MCF 10A (cell line): Measurements from ENCODE around the gene PICALM. TPM values are rescaled to one million over a fixed set of nuclear protein-coding genes. Genes with fewer than 3 reads are reported as not detected.
A peak's percentile ranks its signal among the peaks of the same experiment; 100 is the strongest.

Source experiments
- BruUV-seq: library from RNA; stranded (reverse); fragments of 400-500 nt; replicated peaks from 2 replicates; lab custom pipeline; 2021; lab: Mats Ljungman, UMichigan
- CTCF ChIA-PET: fragments of 300-600 bp; sonication (Branson Sonifier 250); formaldehyde crosslinking; extraction: SDS; loops from one replicate; lab custom pipeline; 2021; ENCODE audit warnings: antibody characterized with exemption, inconsistent platforms; lab: Yijun Ruan, JAX
- POLR2A ChIA-PET: fragments of 300-600, 350-650 bp; sonication (Branson Sonifier 250); formaldehyde crosslinking; extraction: SDS; loops from one replicate; lab custom pipeline; 2020; ENCODE audit warnings: antibody characterized with exemption, inconsistent platforms; lab: Yijun Ruan, JAX
- DNase-seq: peaks from one replicate; pipeline ENCODE4 v3.0.0-alpha.2; 2018; ENCODE audit not compliant: unreplicated experiment
- H3K27ac Mint-ChIP-seq: one replicate; pipeline ENCODE4 v1.8.0; 2022; ENCODE audit warnings: mild to moderate bottlenecking, low read depth, mixed read lengths; ENCODE audit not compliant: unreplicated experiment
- H3K27me3 Mint-ChIP-seq: one replicate; pipeline ENCODE4 v1.8.0; 2022; ENCODE audit warnings: mixed read lengths; ENCODE audit not compliant: insufficient read depth, unreplicated experiment
- H3K36me3 Mint-ChIP-seq: one replicate; pipeline ENCODE4 v1.8.0; 2022; ENCODE audit warnings: mild to moderate bottlenecking, moderate library complexity, mixed read lengths; ENCODE audit not compliant: insufficient read depth, unreplicated experiment
- H3K4me1 Mint-ChIP-seq: one replicate; pipeline ENCODE4 v1.8.0; 2022; ENCODE audit warnings: mixed read lengths; ENCODE audit not compliant: insufficient read depth, unreplicated experiment
- H3K4me3 Mint-ChIP-seq: one replicate; pipeline ENCODE4 v1.8.0; 2022; ENCODE audit warnings: mild to moderate bottlenecking, moderate library complexity, mixed read lengths; ENCODE audit not compliant: unreplicated experiment
- H3K9me3 Mint-ChIP-seq: one replicate; pipeline ENCODE4 v1.8.0; 2022; ENCODE audit warnings: mixed read lengths; ENCODE audit not compliant: unreplicated experiment
- intact Hi-C: fragments of 100-400 bp; cut with micrococcal nuclease; formaldehyde crosslinking; loops from 2 replicates; pipeline ENCODE4 v1.14.1; 2022
- total RNA-seq: library from RNA; stranded (reverse); gene quantifications from 2 replicates; pipeline ENCODE4 v1.2.3, GENCODE V29; 2022
- TF ChIP-seq, protein P1 (sequence below): fragments of 200-600 bp; IDR thresholded peaks from one replicate; pipeline ENCODE4 v1.8.0; 2022; ENCODE audit warnings: antibody characterized with exemption, mild to moderate bottlenecking; ENCODE audit not compliant: unreplicated experiment

The PICALM gene
- total RNA-seq, 1 experiment from 2014 or later, result 137 TPM

DNA sequence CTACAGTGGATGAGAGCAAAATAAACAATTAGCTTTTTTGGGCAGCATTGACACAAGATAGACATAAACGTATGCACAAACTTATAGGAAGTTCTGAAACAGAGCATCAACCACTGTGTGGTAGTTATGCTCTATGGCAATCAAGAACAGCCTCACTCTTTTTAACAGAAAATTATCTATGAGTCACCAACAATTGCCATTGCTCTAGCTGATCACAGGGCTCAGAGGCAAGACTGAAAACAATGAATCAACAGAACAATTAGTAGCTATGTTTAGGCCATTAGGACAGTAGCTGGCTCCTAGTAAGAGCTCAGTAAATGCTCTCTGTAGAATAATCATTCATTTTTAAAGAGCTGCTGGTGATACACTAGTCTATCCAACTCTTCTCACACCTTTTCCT is 34.9 kb upstream of the PICALM start:
- CTCF ChIA-PET, result interaction anchor here (0.6 to 1.7 kb wide), 8 partner anchors 9 to 1318 kb away, joined by 3 to 6 read pairs (median 3); no protein-coding TSS in a partner anchor
- H3K36me3 Mint-ChIP-seq, result no peaks in the 10 kb centered on the region
- no peak overlapping the region for H3K27ac Mint-ChIP-seq
- no peaks in the 10 kb centered on the region for H3K27me3 Mint-ChIP-seq
- POLR2A ChIA-PET, result interaction anchor here (0.7 to 1.0 kb wide), 3 partner anchors 12 to 34 kb away, joined by 3 to 4 read pairs (median 3); no protein-coding TSS in a partner anchor
- no peak overlapping the region for H3K4me3 Mint-ChIP-seq
- BruUV-seq, result no TSS peak
- TF ChIP-seq, protein P1, sequence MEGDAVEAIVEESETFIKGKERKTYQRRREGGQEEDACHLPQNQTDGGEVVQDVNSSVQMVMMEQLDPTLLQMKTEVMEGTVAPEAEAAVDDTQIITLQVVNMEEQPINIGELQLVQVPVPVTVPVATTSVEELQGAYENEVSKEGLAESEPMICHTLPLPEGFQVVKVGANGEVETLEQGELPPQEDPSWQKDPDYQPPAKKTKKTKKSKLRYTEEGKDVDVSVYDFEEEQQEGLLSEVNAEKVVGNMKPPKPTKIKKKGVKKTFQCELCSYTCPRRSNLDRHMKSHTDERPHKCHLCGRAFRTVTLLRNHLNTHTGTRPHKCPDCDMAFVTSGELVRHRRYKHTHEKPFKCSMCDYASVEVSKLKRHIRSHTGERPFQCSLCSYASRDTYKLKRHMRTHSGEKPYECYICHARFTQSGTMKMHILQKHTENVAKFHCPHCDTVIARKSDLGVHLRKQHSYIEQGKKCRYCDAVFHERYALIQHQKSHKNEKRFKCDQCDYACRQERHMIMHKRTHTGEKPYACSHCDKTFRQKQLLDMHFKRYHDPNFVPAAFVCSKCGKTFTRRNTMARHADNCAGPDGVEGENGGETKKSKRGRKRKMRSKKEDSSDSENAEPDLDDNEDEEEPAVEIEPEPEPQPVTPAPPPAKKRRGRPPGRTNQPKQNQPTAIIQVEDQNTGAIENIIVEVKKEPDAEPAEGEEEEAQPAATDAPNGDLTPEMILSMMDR, result no peak
- peaks cover 11% of the 10 kb centered on the region for H3K4me1 Mint-ChIP-seq
- DNase-seq, result no peak
- intact Hi-C loops, result no loop called here
- H3K9me3 Mint-ChIP-seq, result no peaks in the 10 kb centered on the region

DNA sequence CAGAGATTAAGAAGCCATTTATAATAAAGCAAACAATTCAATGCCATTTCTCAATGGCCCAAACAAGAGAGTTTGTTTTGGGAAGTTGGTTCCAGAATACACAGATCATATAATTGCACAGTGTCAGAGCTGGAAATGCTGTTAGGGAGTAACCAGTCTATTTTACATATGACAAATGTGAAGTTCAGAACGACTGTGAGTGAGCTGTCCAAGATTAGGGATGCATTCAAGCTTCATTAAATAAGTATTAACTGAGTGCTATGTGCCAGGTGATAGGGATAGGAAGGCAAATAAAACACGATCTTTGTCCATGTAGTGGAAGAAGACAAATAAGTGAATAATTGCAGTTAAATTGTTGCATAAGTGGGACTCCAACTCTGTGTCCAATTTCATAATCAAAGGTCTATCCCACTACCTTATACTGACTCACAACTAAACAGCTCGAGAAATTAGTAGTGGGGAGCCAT is 33.1 kb upstream of the PICALM start:
- H3K36me3 Mint-ChIP-seq, result no peaks in the 10 kb centered on the region
- TF ChIP-seq, protein P1, result no peak
- ChIA-PET CTCF (interaction anchor here (0.6 to 1.4 kb wide), 6 partner anchors 14 to 71 kb away, joined by 3 to 4 read pairs (median 3); no protein-coding TSS in a partner anchor), POLR2A (interaction anchor here (0.5 to 0.7 kb wide), 2 partner anchors 13 to 35 kb away, joined by 4 read pairs; no protein-coding TSS in a partner anchor)
- peaks cover 11% of the 10 kb centered on the region for H3K4me1 Mint-ChIP-seq
- H3K9me3 Mint-ChIP-seq, result no peaks in the 10 kb centered on the region
- H3K27ac Mint-ChIP-seq, result peak overlapping the region; percentile 2
- H3K4me3 Mint-ChIP-seq, result no peak overlapping the region
- H3K27me3 Mint-ChIP-seq, result no peaks in the 10 kb centered on the region
- intact Hi-C loops, result no loop called here
- BruUV-seq, result no TSS peak
- DNase-seq, result peak; percentile 38

DNA sequence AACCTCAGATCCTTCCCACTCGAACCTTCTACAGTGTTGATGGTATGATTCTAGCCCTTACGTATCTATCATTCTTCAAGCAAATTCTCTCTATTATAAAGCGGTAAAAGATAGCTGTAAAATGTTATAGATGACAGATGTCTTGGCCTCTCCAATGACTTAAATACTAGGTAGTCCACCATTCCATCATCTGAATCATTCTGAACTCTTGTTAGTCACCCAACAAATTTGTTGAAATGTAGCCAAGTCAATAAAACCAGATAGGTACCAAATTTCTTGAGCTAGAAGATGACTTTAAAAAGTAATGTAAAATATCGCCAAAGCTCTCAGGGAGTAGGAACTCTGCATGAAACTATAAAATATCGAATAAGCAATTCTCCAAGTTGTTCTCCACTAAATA is 32.6 kb upstream of the PICALM start:
- POLR2A ChIA-PET, result interaction anchor here (0.5 to 0.7 kb wide), 2 partner anchors 13 to 34 kb away, joined by 4 read pairs; no protein-coding TSS in a partner anchor
- peak; percentile 40 for DNase-seq
- peaks cover 11% of the 10 kb centered on the region for H3K4me1 Mint-ChIP-seq
- CTCF ChIA-PET, result interaction anchor here (0.6 to 1.4 kb wide), 6 partner anchors 14 to 72 kb away, joined by 3 to 4 read pairs (median 3); no protein-coding TSS in a partner anchor
- intact Hi-C loops, result no loop called here
- peak overlapping the region; percentile 2 for H3K27ac Mint-ChIP-seq
- no peaks in the 10 kb centered on the region for H3K9me3 Mint-ChIP-seq
- no peaks in the 10 kb centered on the region for H3K27me3 Mint-ChIP-seq
- H3K36me3 Mint-ChIP-seq, result no peaks in the 10 kb centered on the region
- TF ChIP-seq, protein P1, result no peak
- BruUV-seq, result no TSS peak
- no peak overlapping the region for H3K4me3 Mint-ChIP-seq

DNA sequence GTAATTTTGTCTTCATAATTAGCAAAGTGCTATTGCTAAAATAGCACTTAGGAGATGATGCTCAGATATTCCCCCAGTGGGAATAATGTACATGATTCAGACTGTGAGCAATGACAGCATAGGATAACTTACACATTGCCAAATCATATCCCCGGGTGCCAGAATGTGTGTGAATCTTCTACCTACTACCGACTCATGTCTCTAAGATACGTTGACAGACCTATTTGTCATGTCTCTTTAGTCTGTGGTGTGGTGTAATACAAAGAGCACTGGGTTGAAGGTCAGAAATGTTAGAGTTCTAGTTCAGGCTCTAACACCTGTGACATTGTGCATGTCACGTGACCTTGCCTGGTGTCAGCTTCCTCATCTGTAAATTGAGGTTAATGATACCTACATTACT is 31.0 kb upstream of the PICALM start:
- Mint-ChIP-seq H3K4me3 (no peak overlapping the region), H3K27ac (no peak overlapping the region), H3K36me3 (no peaks in the 10 kb centered on the region), H3K9me3 (no peaks in the 10 kb centered on the region), H3K27me3 (no peaks in the 10 kb centered on the region), H3K4me1 (peaks cover 11% of the 10 kb centered on the region)
- no TSS peak for BruUV-seq
- intact Hi-C loops, result no loop called here
- TF ChIP-seq, protein P1, result no peak
- peak; percentile 75 for DNase-seq
- ChIA-PET CTCF (interaction anchor here (0.6 to 1.2 kb wide), 2 partner anchors 19 to 70 kb away, joined by 3 to 7 read pairs; no protein-coding TSS in a partner anchor), POLR2A (interaction anchor here (1.4 kb wide), 1 partner anchor 8 kb away, joined by 4 read pairs; no protein-coding TSS in a partner anchor)
